Measurements from ENCODE around the gene PLEK2.

DNA sequence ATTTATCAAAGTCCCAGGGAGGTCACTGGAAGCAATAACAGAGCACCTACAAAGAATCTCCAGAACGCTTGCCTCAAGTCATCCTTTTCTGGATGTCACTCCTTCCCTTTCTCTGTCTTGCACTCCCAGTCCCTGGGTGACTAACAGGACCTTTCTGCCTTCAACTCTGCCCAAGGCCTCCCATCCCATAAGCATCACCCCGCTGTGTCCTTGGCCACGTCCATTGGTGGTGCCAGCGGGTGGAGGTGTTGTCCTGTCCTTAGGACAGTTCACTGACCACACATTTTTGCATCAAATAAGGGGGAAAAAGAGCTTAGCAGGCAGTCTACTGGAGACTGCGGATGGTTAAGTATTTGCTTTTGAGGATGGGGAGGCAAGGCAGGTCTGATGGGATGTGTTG is 23.6 kb upstream of the PLEK2 start:
- TF ChIP-seq POLR2A (IDR thresholded peaks at IDR 0.05), result no peak
- TF ChIP-seq, protein P1, sequence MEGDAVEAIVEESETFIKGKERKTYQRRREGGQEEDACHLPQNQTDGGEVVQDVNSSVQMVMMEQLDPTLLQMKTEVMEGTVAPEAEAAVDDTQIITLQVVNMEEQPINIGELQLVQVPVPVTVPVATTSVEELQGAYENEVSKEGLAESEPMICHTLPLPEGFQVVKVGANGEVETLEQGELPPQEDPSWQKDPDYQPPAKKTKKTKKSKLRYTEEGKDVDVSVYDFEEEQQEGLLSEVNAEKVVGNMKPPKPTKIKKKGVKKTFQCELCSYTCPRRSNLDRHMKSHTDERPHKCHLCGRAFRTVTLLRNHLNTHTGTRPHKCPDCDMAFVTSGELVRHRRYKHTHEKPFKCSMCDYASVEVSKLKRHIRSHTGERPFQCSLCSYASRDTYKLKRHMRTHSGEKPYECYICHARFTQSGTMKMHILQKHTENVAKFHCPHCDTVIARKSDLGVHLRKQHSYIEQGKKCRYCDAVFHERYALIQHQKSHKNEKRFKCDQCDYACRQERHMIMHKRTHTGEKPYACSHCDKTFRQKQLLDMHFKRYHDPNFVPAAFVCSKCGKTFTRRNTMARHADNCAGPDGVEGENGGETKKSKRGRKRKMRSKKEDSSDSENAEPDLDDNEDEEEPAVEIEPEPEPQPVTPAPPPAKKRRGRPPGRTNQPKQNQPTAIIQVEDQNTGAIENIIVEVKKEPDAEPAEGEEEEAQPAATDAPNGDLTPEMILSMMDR (IDR thresholded peaks at IDR 0.05 in 8 of 11, conservative IDR thresholded peaks at IDR 0.05 in 3 of 11), result no peak
- TF ChIP-seq POLR2AphosphoS5 (IDR thresholded peaks at IDR 0.05), result no peak

Measured in spleen (tissue), 7 donors.